HepG2 (cell line): Measurements from ENCODE around the gene SEMA7A. TPM values are rescaled to one million over a fixed set of nuclear protein-coding genes. Genes with fewer than 3 reads are reported as not detected.

ENCODE experiments used
- ELK4 ChIP-seq: sonication (generic); formaldehyde crosslinking; IDR thresholded peaks from 2 replicates; pipeline ENCODE4 v1.9.0; 2021; ENCODE audit warnings: missing genetic modification reagents, borderline replicate concordance
- GFI1 ChIP-seq: sonication (generic); formaldehyde crosslinking; IDR thresholded peaks from 2 replicates; pipeline ENCODE4 v1.5.0; 2020; ENCODE audit warnings: missing genetic modification reagents, mild to moderate bottlenecking, borderline replicate concordance
- HNF4G ChIP-seq, 2 experiments: sonication (generic) in 1 of 2; formaldehyde crosslinking in 1 of 2; IDR thresholded peaks; 2 replicates each; pipeline versions ENCODE4 v1.4.0 to v1.6.1; 2011 to 2020; ENCODE audit warnings: borderline replicate concordance in 2 of 2, low read depth in 2 of 2, mild to moderate bottlenecking in 2 of 2, low read length in 1 of 2, missing genetic modification reagents in 1 of 2, moderate library complexity in 1 of 2
- IKZF1 ChIP-seq: fragments of 450-650 bp; IDR thresholded peaks from 2 replicates; pipeline ENCODE4 v1.7.1; 2016
- MAFG ChIP-seq: sonication (generic); formaldehyde crosslinking; IDR thresholded peaks from 2 replicates; pipeline ENCODE4 v1.5.1; 2020; ENCODE audit warnings: mild to moderate bottlenecking, missing genetic modification reagents
- NR1H2 ChIP-seq: sonication (generic); formaldehyde crosslinking; IDR thresholded peaks from 2 replicates; pipeline ENCODE4 v1.8.1; 2022; ENCODE audit warnings: low read depth, missing genetic modification reagents, borderline replicate concordance
- PAX8 ChIP-seq: sonication (generic); formaldehyde crosslinking; IDR thresholded peaks from 2 replicates; pipeline ENCODE4 v1.8.0; 2022; ENCODE audit warnings: mild to moderate bottlenecking, missing genetic modification reagents, borderline replicate concordance
- RBM22 ChIP-seq: fragments of 200-400 bp; formaldehyde crosslinking; optimal IDR thresholded peaks from 2 replicates; pipeline ENCODE3; 2017; ENCODE audit warnings: mild to moderate bottlenecking, low read length, moderate library complexity
- SETDB1 ChIP-seq: sonication (generic); formaldehyde crosslinking; IDR thresholded peaks from 2 replicates; pipeline ENCODE4 v1.5.1; 2020; ENCODE audit warnings: missing genetic modification reagents, mild to moderate bottlenecking, borderline replicate concordance
- SUZ12 ChIP-seq: fragments of 150-350 bp; IDR thresholded peaks from 2 replicates; pipeline ENCODE4 v1.6.1; 2014; ENCODE audit warnings: low read depth, low read length
- TAF15 ChIP-seq: fragments of 200-400 bp; formaldehyde crosslinking; IDR thresholded peaks from one replicate; pipeline ENCODE4 v1.6.1; 2018; ENCODE audit warnings: mild to moderate bottlenecking, low read depth, low read length; ENCODE audit not compliant: poor library complexity, severe bottlenecking
- ZBTB3 ChIP-seq: sonication (generic); formaldehyde crosslinking; IDR thresholded peaks from 2 replicates; pipeline ENCODE4 v1.4.0; 2020; ENCODE audit warnings: low read depth, mild to moderate bottlenecking, moderate library complexity, missing genetic modification reagents, borderline replicate concordance
- ZFP90 ChIP-seq: sonication (generic); formaldehyde crosslinking; IDR thresholded peaks from 2 replicates; pipeline ENCODE4 v1.8.0; 2022; ENCODE audit warnings: missing genetic modification reagents, mild to moderate bottlenecking, inconsistent platforms, borderline replicate concordance
- ZKSCAN5 ChIP-seq: sonication (generic); formaldehyde crosslinking; IDR thresholded peaks from 2 replicates; pipeline ENCODE4 v1.5.1; 2020; ENCODE audit warnings: mild to moderate bottlenecking, missing genetic modification reagents
- ZNF224 ChIP-seq: sonication (generic); formaldehyde crosslinking; IDR thresholded peaks from 2 replicates; pipeline ENCODE4 v1.5.0; 2020; ENCODE audit warnings: mild to moderate bottlenecking, missing genetic modification reagents
- ZNF230 ChIP-seq: sonication (generic); formaldehyde crosslinking; IDR thresholded peaks from 2 replicates; pipeline ENCODE4 v1.4.0; 2020; ENCODE audit warnings: mild to moderate bottlenecking, missing genetic modification reagents
- ZNF232 ChIP-seq: sonication (generic); formaldehyde crosslinking; IDR thresholded peaks from 2 replicates; pipeline ENCODE4 v1.4.0; 2020; ENCODE audit warnings: missing genetic modification reagents, borderline replicate concordance
- ZNF343 ChIP-seq: sonication (generic); formaldehyde crosslinking; IDR thresholded peaks from 2 replicates; pipeline ENCODE4 v1.4.0; 2020; ENCODE audit warnings: mild to moderate bottlenecking, missing genetic modification reagents
- ZNF569 ChIP-seq: sonication (generic); formaldehyde crosslinking; IDR thresholded peaks from 2 replicates; pipeline ENCODE4 v1.5.0; 2020; ENCODE audit warnings: mild to moderate bottlenecking, missing genetic modification reagents, moderate library complexity, borderline replicate concordance
- ZNF607 ChIP-seq: sonication (generic); formaldehyde crosslinking; IDR thresholded peaks from 2 replicates; pipeline ENCODE4 v1.5.1; 2020; ENCODE audit warnings: missing genetic modification reagents, mild to moderate bottlenecking, borderline replicate concordance
- ZNF670 ChIP-seq: sonication (generic); formaldehyde crosslinking; IDR thresholded peaks from 2 replicates; pipeline ENCODE4 v1.8.0; 2022; ENCODE audit warnings: mild to moderate bottlenecking, missing genetic modification reagents, borderline replicate concordance
- ZNF7 ChIP-seq: IDR thresholded peaks from 2 replicates; pipeline ENCODE4 v1.6.1; 2016; ENCODE audit warnings: missing biosample characterization, missing genetic modification reagents
- ZNF737 ChIP-seq: sonication (generic); formaldehyde crosslinking; IDR thresholded peaks from 2 replicates; pipeline ENCODE4 v1.5.0; 2020; ENCODE audit warnings: missing genetic modification reagents, mild to moderate bottlenecking, borderline replicate concordance
- ZNF777 ChIP-seq: sonication (generic); formaldehyde crosslinking; IDR thresholded peaks from 2 replicates; pipeline ENCODE4 v1.4.0; 2020; ENCODE audit warnings: missing genetic modification reagents
- ZSCAN29 ChIP-seq: sonication (generic); formaldehyde crosslinking; conservative IDR thresholded peaks from 2 replicates; pipeline ENCODE4 v1.4.0; 2020; ENCODE audit warnings: mild to moderate bottlenecking, missing genetic modification reagents
- polyA plus RNA-seq, 8 experiments: library from polyadenylated mRNA; depleted of rRNA in 3 of 8; stranded (reverse) in 7 of 8; unstranded in 1 of 8; fragments of >200 nt; fragmentation: Illumina TruSeq in 4 of 8; extraction: Trizol in 4 of 8; gene quantifications; 2 replicates each; pipeline versions ENCODE4 v1.2.1 to v1.2.3, GENCODE V29; 2011 to 2016; ENCODE audit warnings: low read depth in 4 of 8, missing spikeins in 1 of 8, mixed read lengths in 1 of 8; ENCODE audit not compliant: insufficient read depth in 1 of 8
- total RNA-seq, 5 experiments: library from RNA; depleted of rRNA; stranded (reverse); fragments of >200 nt; fragmentation: Illumina TruSeq; extraction: Trizol; gene quantifications; 2 replicates each; pipeline ENCODE4 v1.2.3, GENCODE V29; 2016; ENCODE audit warnings: low read depth in 1 of 5
- TF ChIP-seq, protein P1 (sequence below): sonication (generic); formaldehyde crosslinking; IDR thresholded peaks from 2 replicates; pipeline ENCODE4 v1.5.0; 2020; ENCODE audit warnings: missing genetic modification reagents
- TF ChIP-seq, protein P2 (sequence below): sonication (generic); formaldehyde crosslinking; IDR thresholded peaks from 2 replicates; pipeline ENCODE4 v1.4.0; 2020; ENCODE audit warnings: mild to moderate bottlenecking, missing genetic modification reagents

Gene SEMA7A
- total and polyA plus RNA-seq, 2 of the 13 experiments (the other 11 are each of a cell fraction or from before 2014, with no cell fraction given) = 9.0 to 15.8 TPM

- TF ChIP-seq ZNF7 (CRISPR knock-in tag) (no peak), ZNF670 (CRISPR knock-in tag) (no peak), ZBTB3 (CRISPR knock-in tag) (0 out of 2 replicates have a peak, but pooled peaks have one; percentile 28), TAF15 (no peak), ZNF230 (CRISPR knock-in tag) (peak; percentile 69; the same call in 1 of the 2 replicates), HNF4G (IDR thresholded peaks at IDR 0.05; ENCODE audit: borderline replicate concordance, low read depth, low read length) (no peak), HNF4G (CRISPR knock-in tag; IDR thresholded peaks at IDR 0.05; ENCODE audit: borderline replicate concordance, low read depth) (peak; percentile 22; the same call in 1 of the 2 replicates), ZNF607 (CRISPR knock-in tag) (no peak; the same call in 1 of the 2 replicates), ZNF569 (no peak), SETDB1 (CRISPR knock-in tag) (no peak), ZNF777 (CRISPR knock-in tag) (no peak; the same call in 1 of the 2 replicates), GFI1 (CRISPR knock-in tag) (no peak), MAFG (CRISPR knock-in tag) (no peak), ELK4 (CRISPR knock-in tag) (no peak), IKZF1 (no peak), ZSCAN29 (CRISPR knock-in tag) (no peak), PAX8 (CRISPR knock-in tag) (no peak), ZNF224 (CRISPR knock-in tag) (no peak), ZKSCAN5 (CRISPR knock-in tag) (no peak), ZFP90 (CRISPR knock-in tag) (no peak; the same call in 1 of the 2 replicates), ZNF737 (CRISPR knock-in tag) (no peak), NR1H2 (no peak), SUZ12 (no peak), ZNF232 (CRISPR knock-in tag) (no peak), ZNF343 (CRISPR knock-in tag) (no peak), RBM22 (no peak)
- TF ChIP-seq, protein P1, sequence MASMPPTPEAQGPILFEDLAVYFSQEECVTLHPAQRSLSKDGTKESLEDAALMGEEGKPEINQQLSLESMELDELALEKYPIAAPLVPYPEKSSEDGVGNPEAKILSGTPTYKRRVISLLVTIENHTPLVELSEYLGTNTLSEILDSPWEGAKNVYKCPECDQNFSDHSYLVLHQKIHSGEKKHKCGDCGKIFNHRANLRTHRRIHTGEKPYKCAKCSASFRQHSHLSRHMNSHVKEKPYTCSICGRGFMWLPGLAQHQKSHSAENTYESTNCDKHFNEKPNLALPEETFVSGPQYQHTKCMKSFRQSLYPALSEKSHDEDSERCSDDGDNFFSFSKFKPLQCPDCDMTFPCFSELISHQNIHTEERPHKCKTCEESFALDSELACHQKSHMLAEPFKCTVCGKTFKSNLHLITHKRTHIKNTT (CRISPR knock-in tag) = no peak
- TF ChIP-seq, protein P2, sequence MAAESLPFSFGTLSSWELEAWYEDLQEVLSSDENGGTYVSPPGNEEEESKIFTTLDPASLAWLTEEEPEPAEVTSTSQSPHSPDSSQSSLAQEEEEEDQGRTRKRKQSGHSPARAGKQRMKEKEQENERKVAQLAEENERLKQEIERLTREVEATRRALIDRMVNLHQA = no peak
Observed at GRCh38 chr15:74433592-74434262, at the start of gene SEMA7A (continued).
